Thyroid gland (tissue), 4 donors: ENCODE data around the gene CXCL16.

ENCODE experiments used
- POLR2A ChIP-seq, 2 donors: fragments of 450-650 bp; IDR thresholded peaks; one replicate each; pipeline ENCODE4 v1.6.1; 2017; ENCODE audit warnings: antibody characterized with exemption in 2 of 2, mild to moderate bottlenecking in 2 of 2, moderate library complexity in 1 of 2
- TF ChIP-seq, protein P1 (sequence below), 6 experiments: fragments of 200-600 bp in 3 of 6; fragments of 450-650 bp in 3 of 6; sonication (generic) in 3 of 6; IDR thresholded peaks; one replicate each; pipeline ENCODE4 v1.5.1; 2016 to 2019; ENCODE audit warnings: antibody characterized with exemption in 6 of 6, mild to moderate bottlenecking in 2 of 6, inconsistent platforms in 1 of 6, moderate library complexity in 1 of 6

- TF ChIP-seq POLR2A (IDR thresholded peaks at IDR 0.05): no peak
- TF ChIP-seq, protein P1, sequence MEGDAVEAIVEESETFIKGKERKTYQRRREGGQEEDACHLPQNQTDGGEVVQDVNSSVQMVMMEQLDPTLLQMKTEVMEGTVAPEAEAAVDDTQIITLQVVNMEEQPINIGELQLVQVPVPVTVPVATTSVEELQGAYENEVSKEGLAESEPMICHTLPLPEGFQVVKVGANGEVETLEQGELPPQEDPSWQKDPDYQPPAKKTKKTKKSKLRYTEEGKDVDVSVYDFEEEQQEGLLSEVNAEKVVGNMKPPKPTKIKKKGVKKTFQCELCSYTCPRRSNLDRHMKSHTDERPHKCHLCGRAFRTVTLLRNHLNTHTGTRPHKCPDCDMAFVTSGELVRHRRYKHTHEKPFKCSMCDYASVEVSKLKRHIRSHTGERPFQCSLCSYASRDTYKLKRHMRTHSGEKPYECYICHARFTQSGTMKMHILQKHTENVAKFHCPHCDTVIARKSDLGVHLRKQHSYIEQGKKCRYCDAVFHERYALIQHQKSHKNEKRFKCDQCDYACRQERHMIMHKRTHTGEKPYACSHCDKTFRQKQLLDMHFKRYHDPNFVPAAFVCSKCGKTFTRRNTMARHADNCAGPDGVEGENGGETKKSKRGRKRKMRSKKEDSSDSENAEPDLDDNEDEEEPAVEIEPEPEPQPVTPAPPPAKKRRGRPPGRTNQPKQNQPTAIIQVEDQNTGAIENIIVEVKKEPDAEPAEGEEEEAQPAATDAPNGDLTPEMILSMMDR (IDR thresholded peaks at IDR 0.05): no peak
Observed at GRCh38 chr17:4769628-4770027, 29.9 kb upstream of the CXCL16 start.
